ENCODE measurements around the gene MRAP.

- TF ChIP-seq, protein P1, sequence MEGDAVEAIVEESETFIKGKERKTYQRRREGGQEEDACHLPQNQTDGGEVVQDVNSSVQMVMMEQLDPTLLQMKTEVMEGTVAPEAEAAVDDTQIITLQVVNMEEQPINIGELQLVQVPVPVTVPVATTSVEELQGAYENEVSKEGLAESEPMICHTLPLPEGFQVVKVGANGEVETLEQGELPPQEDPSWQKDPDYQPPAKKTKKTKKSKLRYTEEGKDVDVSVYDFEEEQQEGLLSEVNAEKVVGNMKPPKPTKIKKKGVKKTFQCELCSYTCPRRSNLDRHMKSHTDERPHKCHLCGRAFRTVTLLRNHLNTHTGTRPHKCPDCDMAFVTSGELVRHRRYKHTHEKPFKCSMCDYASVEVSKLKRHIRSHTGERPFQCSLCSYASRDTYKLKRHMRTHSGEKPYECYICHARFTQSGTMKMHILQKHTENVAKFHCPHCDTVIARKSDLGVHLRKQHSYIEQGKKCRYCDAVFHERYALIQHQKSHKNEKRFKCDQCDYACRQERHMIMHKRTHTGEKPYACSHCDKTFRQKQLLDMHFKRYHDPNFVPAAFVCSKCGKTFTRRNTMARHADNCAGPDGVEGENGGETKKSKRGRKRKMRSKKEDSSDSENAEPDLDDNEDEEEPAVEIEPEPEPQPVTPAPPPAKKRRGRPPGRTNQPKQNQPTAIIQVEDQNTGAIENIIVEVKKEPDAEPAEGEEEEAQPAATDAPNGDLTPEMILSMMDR (IDR thresholded peaks at IDR 0.05) = no peak
- no peak for TF ChIP-seq POLR2A (IDR thresholded peaks at IDR 0.05)
Observed at GRCh38 chr21:32317726-32318125, 19.1 kb downstream of the MRAP start.

Data from adrenal gland (tissue), 5 donors.